WTC11 (cell line): ENCODE measurements around the gene CD8B.
"Not testable (repeated sequence)": the region's sequence is repeated elsewhere in the genome, so short reads cannot be mapped to it uniquely, and the experiment has no call there.

ENCODE experiments used
- FOXJ3 ChIP-seq: sonication (generic); formaldehyde crosslinking; IDR thresholded peaks from 2 replicates; pipeline ENCODE4 v1.9.0; 2021; ENCODE audit warnings: missing genetic modification reagents, mild to moderate bottlenecking, borderline replicate concordance
- HMGXB4 ChIP-seq: sonication (generic); formaldehyde crosslinking; IDR thresholded peaks from 2 replicates; pipeline ENCODE4 v1.8.1; 2023; ENCODE audit warnings: mild to moderate bottlenecking, moderate library complexity, missing genetic modification reagents
- MAX ChIP-seq: sonication (generic); formaldehyde crosslinking; IDR thresholded peaks from 2 replicates; pipeline ENCODE4 v1.8.0; 2022; ENCODE audit warnings: mild to moderate bottlenecking, missing genetic modification reagents
- TCF7 ChIP-seq: sonication (generic); formaldehyde crosslinking; IDR thresholded peaks from 2 replicates; pipeline ENCODE4 v1.8.0; 2022; ENCODE audit warnings: mild to moderate bottlenecking, low read depth, missing genetic modification reagents, moderate library complexity
- ZBTB21 ChIP-seq: sonication (generic); formaldehyde crosslinking; IDR thresholded peaks from 2 replicates; pipeline ENCODE4 v1.8.1; 2023; ENCODE audit warnings: mild to moderate bottlenecking, missing genetic modification reagents, borderline replicate concordance
- ZNF317 ChIP-seq: sonication (generic); formaldehyde crosslinking; IDR thresholded peaks from 2 replicates; pipeline ENCODE4 v1.8.1; 2023; ENCODE audit warnings: low read depth, mild to moderate bottlenecking, moderate library complexity, missing genetic modification reagents, borderline replicate concordance
- TF ChIP-seq, protein P1 (sequence below): fragments of 200-600 bp; IDR thresholded peaks from 2 replicates; pipeline ENCODE4 v1.8.0; 2022; ENCODE audit warnings: antibody characterized with exemption
- TF ChIP-seq, protein P2 (sequence below): sonication (generic); formaldehyde crosslinking; IDR thresholded peaks from 2 replicates; pipeline ENCODE4 v1.8.0; 2023; ENCODE audit warnings: missing genetic modification reagents

DNA sequence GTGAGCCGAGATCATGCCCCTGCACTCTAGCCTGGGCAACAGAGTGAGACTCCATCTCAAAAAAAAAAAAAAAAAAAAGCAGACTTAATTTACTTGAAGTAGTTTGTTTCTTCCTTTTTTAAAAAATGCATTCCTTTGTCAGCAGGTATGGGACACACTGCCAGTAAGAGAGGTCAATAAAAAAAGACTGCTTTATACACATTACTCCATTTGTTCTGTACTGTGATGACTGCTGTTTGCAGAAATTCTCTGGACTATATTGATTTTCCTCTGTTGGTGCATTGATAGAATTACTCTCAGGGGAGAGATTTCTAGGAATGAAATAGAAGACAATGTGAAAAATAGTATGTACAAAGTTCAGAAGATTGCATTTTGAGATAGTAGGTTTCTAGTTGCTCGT lies 21.2 kb upstream of the CD8B start:
- TF ChIP-seq, protein P1, sequence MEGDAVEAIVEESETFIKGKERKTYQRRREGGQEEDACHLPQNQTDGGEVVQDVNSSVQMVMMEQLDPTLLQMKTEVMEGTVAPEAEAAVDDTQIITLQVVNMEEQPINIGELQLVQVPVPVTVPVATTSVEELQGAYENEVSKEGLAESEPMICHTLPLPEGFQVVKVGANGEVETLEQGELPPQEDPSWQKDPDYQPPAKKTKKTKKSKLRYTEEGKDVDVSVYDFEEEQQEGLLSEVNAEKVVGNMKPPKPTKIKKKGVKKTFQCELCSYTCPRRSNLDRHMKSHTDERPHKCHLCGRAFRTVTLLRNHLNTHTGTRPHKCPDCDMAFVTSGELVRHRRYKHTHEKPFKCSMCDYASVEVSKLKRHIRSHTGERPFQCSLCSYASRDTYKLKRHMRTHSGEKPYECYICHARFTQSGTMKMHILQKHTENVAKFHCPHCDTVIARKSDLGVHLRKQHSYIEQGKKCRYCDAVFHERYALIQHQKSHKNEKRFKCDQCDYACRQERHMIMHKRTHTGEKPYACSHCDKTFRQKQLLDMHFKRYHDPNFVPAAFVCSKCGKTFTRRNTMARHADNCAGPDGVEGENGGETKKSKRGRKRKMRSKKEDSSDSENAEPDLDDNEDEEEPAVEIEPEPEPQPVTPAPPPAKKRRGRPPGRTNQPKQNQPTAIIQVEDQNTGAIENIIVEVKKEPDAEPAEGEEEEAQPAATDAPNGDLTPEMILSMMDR, result not testable (repeated sequence)
- not testable (repeated sequence) for TF ChIP-seq FOXJ3 (CRISPR knock-in tag); TCF7 (CRISPR knock-in tag); ZNF317 (CRISPR knock-in tag); HMGXB4; ZBTB21 (CRISPR knock-in tag); MAX (CRISPR knock-in tag)
- TF ChIP-seq, protein P2, sequence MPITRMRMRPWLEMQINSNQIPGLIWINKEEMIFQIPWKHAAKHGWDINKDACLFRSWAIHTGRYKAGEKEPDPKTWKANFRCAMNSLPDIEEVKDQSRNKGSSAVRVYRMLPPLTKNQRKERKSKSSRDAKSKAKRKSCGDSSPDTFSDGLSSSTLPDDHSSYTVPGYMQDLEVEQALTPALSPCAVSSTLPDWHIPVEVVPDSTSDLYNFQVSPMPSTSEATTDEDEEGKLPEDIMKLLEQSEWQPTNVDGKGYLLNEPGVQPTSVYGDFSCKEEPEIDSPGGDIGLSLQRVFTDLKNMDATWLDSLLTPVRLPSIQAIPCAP, result not testable (repeated sequence)
